SK-N-SH (cell line): ENCODE measurements around the gene ZNF597. TPM values are rescaled to one million over a fixed set of nuclear protein-coding genes. Genes with fewer than 3 reads are reported as not detected.

Source experiments
- CTCF ChIA-PET: fragments of 300-600, 350-600 bp; formaldehyde crosslinking; extraction: SDS; loops from one replicate; lab custom pipeline; 2021; lab: Yijun Ruan, JAX
- POLR2A ChIA-PET: fragments of 350-600 bp; sonication (Branson Sonifier 250); formaldehyde crosslinking; extraction: SDS; loops from one replicate; lab custom pipeline; 2020; ENCODE audit warnings: antibody characterized with exemption, inconsistent platforms; lab: Yijun Ruan, JAX
- DNase-seq: peaks from one replicate; pipeline ENCODE4 v3.0.0; 2012
- H2AFZ ChIP-seq: fragments of 200-600 bp; sonication (generic); 2 replicates; pipeline ENCODE4 v1.8.1; 2016; ENCODE audit warnings: antibody characterized with exemption, mild to moderate bottlenecking, low read depth
- H3F3A ChIP-seq: fragments of 200-600 bp; sonication (generic); replicated peaks from 2 replicates; pipeline ENCODE3; 2016; ENCODE audit warnings: antibody characterized with exemption, mild to moderate bottlenecking; ENCODE audit not compliant: insufficient read depth
- H3K27ac ChIP-seq, 2 experiments: fragments of 200-500 bp in 1 of 2; fragments of 200-600 bp in 1 of 2; sonication (Bioruptor generic) in 1 of 2; sonication (generic), shearing (Covaris generic) in 1 of 2; 2 replicates each; pipeline versions ENCODE4 v1.5.1 to v1.6.1; 2014 to 2016; ENCODE audit warnings: low read depth in 2 of 2, inconsistent platforms in 1 of 2, low read length in 1 of 2, mild to moderate bottlenecking in 1 of 2, mixed read lengths in 1 of 2
- H3K27me3 ChIP-seq: fragments of 200-600 bp; sonication (generic), shearing (Covaris generic); 2 replicates; pipeline ENCODE4 v1.6.1; 2016; ENCODE audit warnings: mixed run types; ENCODE audit not compliant: insufficient read depth
- H3K36me3 ChIP-seq, 2 experiments: fragments of 200-500 bp in 1 of 2; fragments of 200-600 bp in 1 of 2; sonication (Bioruptor generic) in 1 of 2; sonication (generic) in 1 of 2; replicated peaks in 1 of 2; 2 replicates each; pipeline versions ENCODE3 to v1.5.1; 2014 to 2016; ENCODE audit warnings: low read length in 1 of 2, mild to moderate bottlenecking in 1 of 2; ENCODE audit not compliant: insufficient read depth in 2 of 2, control insufficient read depth in 1 of 2
- H3K4me1 ChIP-seq, 2 experiments: fragments of 200-500 bp in 1 of 2; fragments of 200-600 bp in 1 of 2; sonication (Bioruptor generic) in 1 of 2; sonication (generic), shearing (Covaris generic) in 1 of 2; 2 replicates each; pipeline versions ENCODE4 v1.5.1 to v1.6.1; 2014 to 2016; ENCODE audit warnings: low read depth in 1 of 2, low read length in 1 of 2, mixed run types in 1 of 2; ENCODE audit not compliant: insufficient read depth in 2 of 2, control insufficient read depth in 1 of 2
- H3K4me2 ChIP-seq: fragments of 200-600 bp; sonication (generic), shearing (Covaris generic); 2 replicates; pipeline ENCODE4 v1.6.1; 2017; ENCODE audit warnings: mixed run types
- H3K4me3 ChIP-seq, 2 experiments: fragments of 200-500 bp in 1 of 2; fragments of 200-600 bp in 1 of 2; sonication (Bioruptor generic) in 1 of 2; sonication (generic), shearing (Covaris generic) in 1 of 2; 2 replicates each; pipeline versions ENCODE4 v1.5.1 to v1.8.1; 2014 to 2016; ENCODE audit warnings: low read depth in 2 of 2, inconsistent platforms in 1 of 2, low read length in 1 of 2, mild to moderate bottlenecking in 1 of 2, mixed read lengths in 1 of 2, moderate library complexity in 1 of 2
- H3K79me2 ChIP-seq: fragments of 200-600 bp; sonication (generic); 2 replicates; pipeline ENCODE4 v1.8.1; 2017; ENCODE audit warnings: mild to moderate bottlenecking; ENCODE audit not compliant: insufficient read depth
- H3K9ac ChIP-seq: fragments of 200-600 bp; sonication (generic); 2 replicates; pipeline ENCODE4 v1.6.1; 2017; ENCODE audit warnings: mixed run types
- H3K9me2 ChIP-seq: fragments of 200-600 bp; sonication (generic); 2 replicates; pipeline ENCODE4 v1.6.1; 2017; ENCODE audit warnings: mixed run types
- H3K9me3 ChIP-seq: fragments of 200-600 bp; sonication (generic); 2 replicates; pipeline ENCODE4 v1.6.1; 2017; ENCODE audit warnings: mixed run types, mild to moderate bottlenecking, moderate library complexity
- H4K20me1 ChIP-seq: fragments of 200-600 bp; sonication (generic); 2 replicates; pipeline ENCODE4 v1.6.1; 2017; ENCODE audit warnings: mild to moderate bottlenecking, mixed run types; ENCODE audit not compliant: insufficient read depth
- CHD2 ChIP-seq: fragments of 150-350 bp; IDR thresholded peaks from 2 replicates; pipeline ENCODE4 v1.6.1; 2018; ENCODE audit warnings: low read length; ENCODE audit not compliant: partially characterized antibody
- EP300 ChIP-seq, 2 experiments: IDR thresholded peaks; 2 replicates each; pipeline versions ENCODE4 v1.4.0 to v1.6.1; 2012; ENCODE audit warnings: borderline replicate concordance in 1 of 2, low read depth in 1 of 2, low read length in 1 of 2
- EZH2phosphoT487 ChIP-seq: fragments of 200-600 bp; sonication (generic); IDR thresholded peaks from 2 replicates; pipeline ENCODE4 v1.6.1; 2017; ENCODE audit warnings: low read depth, mixed run types, mild to moderate bottlenecking, antibody characterized with exemption, moderate library complexity, borderline replicate concordance
- FOSL2 ChIP-seq: IDR thresholded peaks from 2 replicates; pipeline ENCODE4 v1.4.0; 2012; ENCODE audit warnings: low read depth, mild to moderate bottlenecking, moderate library complexity, borderline replicate concordance
- FOXJ3 ChIP-seq: sonication (generic); formaldehyde crosslinking; IDR thresholded peaks from 2 replicates; pipeline ENCODE4 v1.5.1; 2020; ENCODE audit warnings: mild to moderate bottlenecking, missing genetic modification reagents
- JUND ChIP-seq: IDR thresholded peaks from 2 replicates; pipeline ENCODE4 v1.4.0; 2012
- MEF2A ChIP-seq: IDR thresholded peaks from 2 replicates; pipeline ENCODE4 v1.4.0; 2012; ENCODE audit warnings: low read depth, borderline replicate concordance
- RCOR1 ChIP-seq: fragments of 150-350 bp; IDR thresholded peaks from 2 replicates; pipeline ENCODE4 v1.6.1; 2017; ENCODE audit warnings: antibody characterized with exemption, low read length
- REST ChIP-seq: IDR thresholded peaks from 2 replicates; pipeline ENCODE4 v1.6.1; 2012; ENCODE audit warnings: mild to moderate bottlenecking, low read depth, low read length, moderate library complexity
- SIN3A ChIP-seq: IDR thresholded peaks from 2 replicates; pipeline ENCODE4 v1.6.1; 2012; ENCODE audit warnings: low read depth, mild to moderate bottlenecking, low read length, moderate library complexity, borderline replicate concordance
- SMC3 ChIP-seq: IDR thresholded peaks from 2 replicates; pipeline ENCODE4 v1.6.1; 2012; ENCODE audit warnings: low read depth, low read length, improper control_type of control experiment
- TAF1 ChIP-seq: IDR thresholded peaks from 2 replicates; pipeline ENCODE4 v1.6.1; 2012; ENCODE audit warnings: low read depth, mild to moderate bottlenecking, low read length, moderate library complexity, borderline replicate concordance
- TEAD4 ChIP-seq: IDR thresholded peaks from 2 replicates; pipeline ENCODE4 v1.4.0; 2012; ENCODE audit warnings: mild to moderate bottlenecking, borderline replicate concordance; ENCODE audit not compliant: insufficient read depth
- YY1 ChIP-seq: IDR thresholded peaks from 2 replicates; pipeline ENCODE4 v1.4.0; 2012; ENCODE audit warnings: low read depth, mild to moderate bottlenecking
- WGBS: methylation state at CpG from one replicate; pipeline ENCODE4 v1.1.6; 2017; ENCODE audit warnings: low lambda C conversion rate; 5-methylcytosine and 5-hydroxymethylcytosine counted together
- polyA plus RNA-seq, 3 experiments: library from polyadenylated mRNA; depleted of rRNA; stranded (reverse); fragments of >200 nt; gene quantifications; 2 replicates each; pipeline ENCODE4 v1.2.3, GENCODE V29; 2012
- TF ChIP-seq, protein P1 (sequence below): IDR thresholded peaks from 2 replicates; pipeline ENCODE4 v1.4.0; 2012; ENCODE audit warnings: low read depth, borderline replicate concordance

The ZNF597 gene
- polyA plus RNA-seq, 1 of the 3 experiments (the other 2 are of a cell fraction), result 1.1 TPM

DNA sequence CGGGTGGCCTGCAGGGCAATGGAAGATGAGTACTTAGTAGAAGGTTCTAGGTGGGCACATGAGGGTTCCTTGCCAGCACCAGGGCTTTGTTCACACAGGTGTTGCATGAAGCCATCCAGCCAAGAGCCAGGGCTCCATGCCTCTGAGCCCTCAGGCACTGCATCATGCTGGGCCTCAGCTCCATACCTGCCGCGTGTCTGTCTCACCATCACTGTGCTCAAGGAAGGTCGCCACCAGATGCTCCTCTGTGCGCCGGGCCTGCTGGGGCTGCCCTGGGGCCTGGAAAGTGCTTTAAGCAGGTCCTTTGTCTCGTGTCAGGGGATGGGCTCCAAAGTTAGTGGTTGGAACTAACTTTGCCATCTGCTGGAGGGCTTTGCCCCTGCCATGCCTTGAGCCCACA lies 26.4 kb upstream of the ZNF597 start:
- peaks cover 100% of the 10 kb centered on the region for H3K79me2 ChIP-seq
- TF ChIP-seq EZH2phosphoT487, result no peak
- TF ChIP-seq SMC3, result no peak
- no peak for TF ChIP-seq EP300 (IDR thresholded peaks at IDR 0.05; ENCODE audit: borderline replicate concordance in 1 of 2, low read depth in 1 of 2, low read length in 1 of 2)
- TF ChIP-seq, protein P1, sequence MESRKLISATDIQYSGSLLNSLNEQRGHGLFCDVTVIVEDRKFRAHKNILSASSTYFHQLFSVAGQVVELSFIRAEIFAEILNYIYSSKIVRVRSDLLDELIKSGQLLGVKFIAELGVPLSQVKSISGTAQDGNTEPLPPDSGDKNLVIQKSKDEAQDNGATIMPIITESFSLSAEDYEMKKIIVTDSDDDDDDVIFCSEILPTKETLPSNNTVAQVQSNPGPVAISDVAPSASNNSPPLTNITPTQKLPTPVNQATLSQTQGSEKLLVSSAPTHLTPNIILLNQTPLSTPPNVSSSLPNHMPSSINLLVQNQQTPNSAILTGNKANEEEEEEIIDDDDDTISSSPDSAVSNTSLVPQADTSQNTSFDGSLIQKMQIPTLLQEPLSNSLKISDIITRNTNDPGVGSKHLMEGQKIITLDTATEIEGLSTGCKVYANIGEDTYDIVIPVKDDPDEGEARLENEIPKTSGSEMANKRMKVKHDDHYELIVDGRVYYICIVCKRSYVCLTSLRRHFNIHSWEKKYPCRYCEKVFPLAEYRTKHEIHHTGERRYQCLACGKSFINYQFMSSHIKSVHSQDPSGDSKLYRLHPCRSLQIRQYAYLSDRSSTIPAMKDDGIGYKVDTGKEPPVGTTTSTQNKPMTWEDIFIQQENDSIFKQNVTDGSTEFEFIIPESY, result no peak
- TF ChIP-seq TEAD4, result no peak
- no peak for TF ChIP-seq MEF2A
- no peak for TF ChIP-seq FOXJ3 (CRISPR knock-in tag)
- TF ChIP-seq SIN3A, result no peak
- no peak for TF ChIP-seq FOSL2
- TF ChIP-seq CHD2, result no peak
- TF ChIP-seq RCOR1, result no peak
- TF ChIP-seq YY1, result no peak
- TF ChIP-seq REST, result no peak
- TF ChIP-seq JUND, result no peak
- no peak for TF ChIP-seq TAF1
- no peak overlapping the region for H3K4me2 ChIP-seq
- H3K4me1 ChIP-seq, result no peaks in the 10 kb centered on the region; a peak in 1 of 4 replicates
- 100% methylated on average over 1 of the region's 7 CpGs for WGBS
- H4K20me1 ChIP-seq, result peaks cover 98% of the 10 kb centered on the region
- H3K4me3 ChIP-seq, result no peak overlapping the region
- DNase-seq, result no peak
- ChIA-PET POLR2A (no interaction called here), CTCF (no interaction called here)
- H3F3A ChIP-seq, result no peaks in the 10 kb centered on the region
- H3K9ac ChIP-seq, result no peak overlapping the region
- no peak overlapping the region for H3K27ac ChIP-seq
- H3K27me3 ChIP-seq, result no peaks in the 10 kb centered on the region
- no peak overlapping the region for H2AFZ ChIP-seq
- no peaks in the 10 kb centered on the region for H3K9me3 ChIP-seq
- H3K36me3 ChIP-seq, result peaks cover 10 to 15% of the 10 kb centered on the region in 2 experiments
- no peaks in the 10 kb centered on the region for H3K9me2 ChIP-seq
